GM21737 (cell line): ENCODE measurements around the gene SNX11.

Experiments used
- ATAC-seq: cut with Tn5 transposase; IDR thresholded peaks from one replicate; pipeline ENCODE4 v1.9.1; 2021; ENCODE audit warnings: mild to moderate bottlenecking, moderate library complexity; ENCODE audit not compliant: unreplicated experiment

SNX11 gene

GRCh38 chr17:48131216-48131824 lies 23.8 kb downstream of the SNX11 start:
- no peak for ATAC-seq

- no peak for ATAC-seq
These were observed 24.8 kb downstream of the SNX11 start for GRCh38 chr17:48132385-48132784.

- no peak for ATAC-seq
These were observed 27.4 kb downstream of the SNX11 start for GRCh38 chr17:48134912-48135480.

GRCh38 chr17:48137656-48138055 lies 30.1 kb downstream of the SNX11 start:
- no peak for ATAC-seq

- no peak for ATAC-seq
These were observed 32.4 kb downstream of the SNX11 start for GRCh38 chr17:48139944-48140343.

- no peak for ATAC-seq
These were observed 36.1 kb downstream of the SNX11 start for GRCh38 chr17:48143629-48144028.

GRCh38 chr17:48144231-48144630 lies 36.7 kb downstream of the SNX11 start:
- no peak for ATAC-seq

- no peak for ATAC-seq
These were observed 37.6 kb downstream of the SNX11 start for GRCh38 chr17:48144976-48145798.

- ATAC-seq: no peak
These were observed 40.6 kb downstream of the SNX11 start for GRCh38 chr17:48148029-48148770.

GRCh38 chr17:48148854-48149786 lies 41.6 kb downstream of the SNX11 start:
- no peak for ATAC-seq

GRCh38 chr17:48149787-48150463 lies 42.4 kb downstream of the SNX11 start:
- ATAC-seq: no peak

- no peak for ATAC-seq
These were observed 43.0 kb downstream of the SNX11 start for GRCh38 chr17:48150597-48151001.

GRCh38 chr17:48151220-48151619 lies 43.7 kb downstream of the SNX11 start:
- ATAC-seq: no peak

GRCh38 chr17:48152289-48152688 lies 44.7 kb downstream of the SNX11 start:
- no peak for ATAC-seq

- no peak for ATAC-seq
These were observed 46.3 kb downstream of the SNX11 start for GRCh38 chr17:48153691-48154358.

- ATAC-seq: no peak
These were observed 48.5 kb downstream of the SNX11 start for GRCh38 chr17:48155889-48156611.

- ATAC-seq: no peak
These were observed 51.7 kb downstream of the SNX11 start for GRCh38 chr17:48159232-48159631.
